Endothelial cell of umbilical vein (primary cell): ENCODE data around the gene VSIG1. TPM values are rescaled to one million over a fixed set of nuclear protein-coding genes. Genes with fewer than 3 reads are reported as not detected.

Source experiments
- BruUV-seq: library from RNA; stranded (reverse); fragments of 400-500 nt; replicated peaks from 2 replicates; lab custom pipeline; 2021; lab: Mats Ljungman, UMichigan
- CTCF ChIA-PET: fragments of 300-600, 350-600 bp; sonication (Branson Sonifier 250); formaldehyde crosslinking; loops from one replicate; lab custom pipeline; 2021; ENCODE audit warnings: antibody characterized with exemption, inconsistent platforms; lab: Charles Lee
- POLR2A ChIA-PET: fragments of 300-600, 350-600 bp; sonication (Branson Sonifier 250); formaldehyde crosslinking; loops from one replicate; lab custom pipeline; 2021; ENCODE audit warnings: antibody characterized with exemption, inconsistent platforms; lab: Charles Lee
- DNase-seq: peaks from one replicate; pipeline ENCODE4 v3.0.0-alpha.2; 2011; ENCODE audit warnings: low read depth, low spot score
- FAIRE-seq: peaks from 2 replicates; lab custom pipeline; 2011; peaks lifted over from hg19 to GRCh38; lab: Jason Lieb, UNC
- H2AFZ ChIP-seq: 2 replicates; pipeline ENCODE4 v1.6.0; 2012; ENCODE audit warnings: low read depth, low read length, control low read depth, inconsistent platforms
- H3K27ac ChIP-seq: 2 replicates; pipeline ENCODE4 v1.5.1; 2011; ENCODE audit warnings: low read depth, mild to moderate bottlenecking, control low read depth, low read length, moderate library complexity; ENCODE audit not compliant: insufficient read depth
- H3K27me3 ChIP-seq, 2 experiments: 2 replicates each; pipeline versions ENCODE4 v1.6.0 to v1.6.1; 2011; ENCODE audit warnings: low read length in 2 of 2, mixed read lengths in 1 of 2; ENCODE audit not compliant: control insufficient read depth in 2 of 2, insufficient read depth in 2 of 2
- H3K36me3 ChIP-seq, 2 experiments: 2 replicates in 1 of 2; 3 replicates in 1 of 2; pipeline ENCODE4 v1.5.1; 2011; ENCODE audit warnings: low read length in 2 of 2, mild to moderate bottlenecking in 1 of 2, moderate library complexity in 1 of 2; ENCODE audit not compliant: control insufficient read depth in 2 of 2, insufficient read depth in 2 of 2; ENCODE audit errors: extremely low read depth in 1 of 2
- H3K4me1 ChIP-seq: 3 replicates; pipeline ENCODE4 v1.5.1; 2011; ENCODE audit warnings: mild to moderate bottlenecking, low read length; ENCODE audit not compliant: control insufficient read depth, insufficient read depth; ENCODE audit errors: extremely low read depth
- H3K4me2 ChIP-seq: 2 replicates; pipeline ENCODE4 v1.6.1; 2011; ENCODE audit warnings: low read length, control low read depth, mixed read lengths; ENCODE audit not compliant: insufficient read depth
- H3K4me3 ChIP-seq, 3 experiments: fragments of 200-600 bp in 1 of 3; sonication (generic), shearing (Covaris generic) in 1 of 3; replicated peaks in 1 of 3; 2 replicates each; pipeline ENCODE4 v1.5.1; 2011 to 2016; ENCODE audit warnings: control low read depth in 3 of 3, low read length in 3 of 3, mild to moderate bottlenecking in 2 of 3, inconsistent platforms in 1 of 3, low read depth in 1 of 3, moderate library complexity in 1 of 3; ENCODE audit not compliant: insufficient read depth in 1 of 3
- H3K79me2 ChIP-seq: 2 replicates; pipeline ENCODE4 v1.6.0; 2012; ENCODE audit warnings: low read length, inconsistent platforms; ENCODE audit not compliant: control insufficient read depth, insufficient read depth
- H3K9ac ChIP-seq: replicated peaks from 2 replicates; pipeline ENCODE3; 2011; ENCODE audit warnings: low read length, control low read depth; ENCODE audit not compliant: insufficient read depth; ENCODE audit errors: extremely low read depth
- H3K9me1 ChIP-seq: replicated peaks from 3 replicates; pipeline ENCODE4 v1.6.0; 2011; ENCODE audit warnings: mild to moderate bottlenecking, low read length; ENCODE audit not compliant: control insufficient read depth, insufficient read depth; ENCODE audit errors: extremely low read depth
- H3K9me3 ChIP-seq: replicated peaks from 2 replicates; pipeline ENCODE4 v1.5.1; 2012; ENCODE audit warnings: low read length, inconsistent platforms; ENCODE audit not compliant: control insufficient read depth, insufficient read depth
- H4K20me1 ChIP-seq: replicated peaks from 2 replicates; pipeline ENCODE3; 2011; ENCODE audit warnings: mild to moderate bottlenecking, low read length; ENCODE audit not compliant: control insufficient read depth, insufficient read depth; ENCODE audit errors: extremely low read depth
- EZH2 ChIP-seq: IDR thresholded peaks from 2 replicates; pipeline ENCODE4 v1.6.1; 2012; ENCODE audit warnings: borderline replicate concordance, low read depth, mild to moderate bottlenecking, moderate library complexity, low read length, inconsistent platforms; ENCODE audit not compliant: severe bottlenecking
- FOS ChIP-seq: IDR thresholded peaks from 2 replicates; pipeline ENCODE4 v1.6.1; 2011; ENCODE audit warnings: mild to moderate bottlenecking, low read length, moderate library complexity, borderline replicate concordance; ENCODE audit not compliant: insufficient read depth
- GATA2 ChIP-seq: IDR thresholded peaks from 2 replicates; pipeline ENCODE4 v1.7.0; 2011; ENCODE audit warnings: low read depth, mild to moderate bottlenecking, moderate library complexity, mixed read lengths, low read length; ENCODE audit not compliant: insufficient read length, insufficient read depth
- JUN ChIP-seq: IDR thresholded peaks from 2 replicates; pipeline ENCODE4 v1.6.1; 2011; ENCODE audit warnings: borderline replicate concordance, low read depth; ENCODE audit not compliant: insufficient read length, insufficient read depth
- MYC ChIP-seq: IDR thresholded peaks from one replicate; pipeline ENCODE4 v1.6.1; 2011; ENCODE audit warnings: mild to moderate bottlenecking, low read depth, low read length
- POLR2AphosphoS5 ChIP-seq: IDR thresholded peaks from 2 replicates; pipeline ENCODE4 v1.6.1; 2012; ENCODE audit warnings: low read depth, mild to moderate bottlenecking, control low read depth, low read length, moderate library complexity; ENCODE audit not compliant: insufficient read depth
- dilution Hi-C: fragments of 300-500 bp; cut with MboI; formaldehyde crosslinking; loops from one replicate; pipeline ENCODE4 v1.15.0; 2019; ENCODE audit warnings: low sequenced_read_pairs; ENCODE audit not compliant: extremely low pct_ligation_motif_present
- intact Hi-C: fragments of 100-400 bp; cut with micrococcal nuclease; formaldehyde crosslinking; loops from one replicate; pipeline ENCODE4 v1.10.0; 2022
- polyA plus RNA-seq, 4 experiments: library from polyadenylated mRNA; depleted of rRNA in 3 of 4; stranded (reverse) in 3 of 4; unstranded in 1 of 4; fragments of >200 nt; gene quantifications; 2 replicates each; pipeline versions ENCODE4 v1.2.1 to v1.2.3, GENCODE V29; 2011 to 2012; ENCODE audit warnings: missing spikeins in 1 of 4
- total RNA-seq: library from RNA; stranded (reverse); gene quantifications from 2 replicates; pipeline ENCODE4 v1.2.3, GENCODE V29; 2021
- TF ChIP-seq, protein P1 (sequence below), 2 donors: IDR thresholded peaks; 1 replicate in 1 of 2; 2 replicates in 1 of 2; pipeline ENCODE4 v1.5.1; 2011; ENCODE audit warnings: low read length in 2 of 2, mild to moderate bottlenecking in 2 of 2, moderate library complexity in 2 of 2, control low read depth in 1 of 2, inconsistent platforms in 1 of 2, low read depth in 1 of 2; ENCODE audit not compliant: insufficient read depth in 1 of 2; ENCODE audit errors: extremely low read depth in 1 of 2
- TF ChIP-seq, protein P2 (sequence below): IDR thresholded peaks from 2 replicates; pipeline ENCODE4 v1.6.1; 2011; ENCODE audit not compliant: insufficient read depth, insufficient read length

VSIG1 gene
- total and polyA plus RNA-seq, 2 donors (not counting 3 experiments of a cell fraction or from before 2014, with no cell fraction given), result 1.5 to 2.1 TPM

GRCh38 chrX:108072746-108073145 is 27.9 kb downstream of the VSIG1 start:
- no TSS peak for BruUV-seq
- H3K9me3 ChIP-seq, result no peaks in the 10 kb centered on the region
- CTCF ChIA-PET, result interaction anchor here (2.5 to 5.3 kb wide), 3 partner anchors 51 to 66 kb away, joined by 10 to 34 read pairs (median 32); no protein-coding TSS in a partner anchor
- H3K9ac ChIP-seq, result no peak overlapping the region
- H2AFZ ChIP-seq, result peak overlapping the region; percentile 94
- no peak for TF ChIP-seq FOS
- no peak for TF ChIP-seq EZH2
- no peak for TF ChIP-seq MYC
- no peak for TF ChIP-seq JUN
- TF ChIP-seq, protein P1, sequence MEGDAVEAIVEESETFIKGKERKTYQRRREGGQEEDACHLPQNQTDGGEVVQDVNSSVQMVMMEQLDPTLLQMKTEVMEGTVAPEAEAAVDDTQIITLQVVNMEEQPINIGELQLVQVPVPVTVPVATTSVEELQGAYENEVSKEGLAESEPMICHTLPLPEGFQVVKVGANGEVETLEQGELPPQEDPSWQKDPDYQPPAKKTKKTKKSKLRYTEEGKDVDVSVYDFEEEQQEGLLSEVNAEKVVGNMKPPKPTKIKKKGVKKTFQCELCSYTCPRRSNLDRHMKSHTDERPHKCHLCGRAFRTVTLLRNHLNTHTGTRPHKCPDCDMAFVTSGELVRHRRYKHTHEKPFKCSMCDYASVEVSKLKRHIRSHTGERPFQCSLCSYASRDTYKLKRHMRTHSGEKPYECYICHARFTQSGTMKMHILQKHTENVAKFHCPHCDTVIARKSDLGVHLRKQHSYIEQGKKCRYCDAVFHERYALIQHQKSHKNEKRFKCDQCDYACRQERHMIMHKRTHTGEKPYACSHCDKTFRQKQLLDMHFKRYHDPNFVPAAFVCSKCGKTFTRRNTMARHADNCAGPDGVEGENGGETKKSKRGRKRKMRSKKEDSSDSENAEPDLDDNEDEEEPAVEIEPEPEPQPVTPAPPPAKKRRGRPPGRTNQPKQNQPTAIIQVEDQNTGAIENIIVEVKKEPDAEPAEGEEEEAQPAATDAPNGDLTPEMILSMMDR (IDR thresholded peaks at IDR 0.05; ENCODE audit: extremely low read depth in 1 of 2, insufficient read depth in 1 of 2, low read depth in 1 of 2, low read length in 2 of 2), result no peak
- TF ChIP-seq GATA2, result no peak
- no peak for TF ChIP-seq POLR2AphosphoS5
- TF ChIP-seq, protein P2, sequence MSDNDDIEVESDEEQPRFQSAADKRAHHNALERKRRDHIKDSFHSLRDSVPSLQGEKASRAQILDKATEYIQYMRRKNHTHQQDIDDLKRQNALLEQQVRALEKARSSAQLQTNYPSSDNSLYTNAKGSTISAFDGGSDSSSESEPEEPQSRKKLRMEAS, result no peak
- H3K9me1 ChIP-seq, result no peaks in the 10 kb centered on the region
- no peaks in the 10 kb centered on the region for H3K79me2 ChIP-seq
- peak overlapping the region; percentile 43 for H3K27ac ChIP-seq
- no peaks in the 10 kb centered on the region for H3K27me3 ChIP-seq
- H3K36me3 ChIP-seq, result no peaks in the 10 kb centered on the region
- H3K4me1 ChIP-seq, result peaks cover 19% of the 10 kb centered on the region
- H4K20me1 ChIP-seq, result no peaks in the 10 kb centered on the region
- intact Hi-C loops (loop anchor here (1.0 to 5.0 kb wide), 10 partner anchors 36 to 415 kb away; partner anchors contain the start of gene NCBP2L), dilution Hi-C loops (no loop called here)
- DNase-seq (peak; percentile 4), FAIRE-seq (peak; percentile 28)
- POLR2A ChIA-PET, result no interaction called here
- no peak overlapping the region for H3K4me2 ChIP-seq
- H3K4me3 ChIP-seq, result no peak overlapping the region
